Lower leg skin (tissue), 4 donors: ENCODE data around the gene BDKRB2. TPM values are rescaled to one million over a fixed set of nuclear protein-coding genes. Genes with fewer than 3 reads are reported as not detected.
A peak's percentile ranks its signal among the peaks of the same experiment; 100 is the strongest.

ENCODE experiments used
- DNase-seq, 2 donors: peaks; one replicate each; pipeline ENCODE4 v3.0.0-alpha.2; 2019; ENCODE audit warnings: low spot score in 2 of 2
- H3K4me3 ChIP-seq: fragments of 200-600 bp; sonication (generic); 2 replicates; pipeline ENCODE4 v1.5.1; 2017; ENCODE audit warnings: mild to moderate bottlenecking, low read depth; ENCODE audit not compliant: poor library complexity, severe bottlenecking
- CTCF ChIP-seq, 3 donors: fragments of 450-650 bp; IDR thresholded peaks; one replicate each; pipeline ENCODE4 v1.5.1; 2016; ENCODE audit warnings: antibody characterized with exemption in 3 of 3, mild to moderate bottlenecking in 3 of 3, moderate library complexity in 2 of 3
- POLR2A ChIP-seq, 2 donors: fragments of 450-650 bp; IDR thresholded peaks; one replicate each; pipeline ENCODE4 v1.6.1; 2016 to 2017; ENCODE audit warnings: antibody characterized with exemption in 2 of 2, mild to moderate bottlenecking in 1 of 2, moderate library complexity in 1 of 2
- WGBS, 2 donors: methylation state at CpG; one replicate each; pipeline ENCODE4 v1.1.5; 2018; 5-methylcytosine and 5-hydroxymethylcytosine counted together
- intact Hi-C: fragments of 100-400 bp; cut with DNase I; formaldehyde crosslinking; loops from one replicate; pipeline ENCODE4 v1.15.0; 2023; ENCODE audit warnings: low total_unique reads
- total RNA-seq, 4 donors: library from RNA; depleted of rRNA; stranded (reverse); fragments of >200 nt; gene quantifications; one replicate each; pipeline ENCODE4 v1.1.0, GENCODE V29; 2016

BDKRB2 gene
- total RNA-seq, 4 donors from 2014 or later = 8.3 to 14.8 (median 9.4) TPM

GRCh38 chr14:96274543-96274942 is 69.9 kb downstream of the BDKRB2 start:
- no peak overlapping the region for H3K4me3 ChIP-seq
- WGBS, 2 donors = 47 to 49% methylated on average over 6 of the region's 6 CpGs
- intact Hi-C loops = no loop called here
- TF ChIP-seq POLR2A (IDR thresholded peaks at IDR 0.05) (no peak), CTCF (IDR thresholded peaks at IDR 0.05) (no peak)
- no peak for DNase-seq

- H3K4me3 ChIP-seq = no peak overlapping the region
- WGBS, 2 donors = 15 to 17% methylated on average over 17 of the region's 17 CpGs
- intact Hi-C loops = loop anchor here (5.0 kb wide), 1 partner anchor 173 kb away; no protein-coding TSS in a partner anchor
- TF ChIP-seq POLR2A (IDR thresholded peaks at IDR 0.05) (no peak), CTCF (IDR thresholded peaks at IDR 0.05) (peak in 1 of 3 donors; percentile 93)
- DNase-seq = peak; percentile 49 to 95
Measured at GRCh38 chr14:96275177-96276112, 70.8 kb downstream of the BDKRB2 start.

- no peak for DNase-seq
- TF ChIP-seq CTCF (IDR thresholded peaks at IDR 0.05) = no peak
- TF ChIP-seq POLR2A (IDR thresholded peaks at IDR 0.05) = no peak
- H3K4me3 ChIP-seq = no peak overlapping the region
- intact Hi-C loops = loop anchor here (5.0 kb wide), 1 partner anchor 176 kb away; no protein-coding TSS in a partner anchor
- WGBS, 2 donors = 100% methylated on average over 1 of the region's 1 CpG
Measured at GRCh38 chr14:96277890-96278289, 73.3 kb downstream of the BDKRB2 start.

GRCh38 chr14:96279564-96279963 is 74.9 kb downstream of the BDKRB2 start:
- WGBS, 2 donors = 57 to 59% methylated on average over 8 of the region's 8 CpGs
- DNase-seq = no peak
- TF ChIP-seq POLR2A (IDR thresholded peaks at IDR 0.05) = no peak
- no peak for TF ChIP-seq CTCF (IDR thresholded peaks at IDR 0.05)
- no peak overlapping the region for H3K4me3 ChIP-seq
- intact Hi-C loops = loop anchor here (5.0 kb wide), 1 partner anchor 177 kb away; no protein-coding TSS in a partner anchor

DNA sequence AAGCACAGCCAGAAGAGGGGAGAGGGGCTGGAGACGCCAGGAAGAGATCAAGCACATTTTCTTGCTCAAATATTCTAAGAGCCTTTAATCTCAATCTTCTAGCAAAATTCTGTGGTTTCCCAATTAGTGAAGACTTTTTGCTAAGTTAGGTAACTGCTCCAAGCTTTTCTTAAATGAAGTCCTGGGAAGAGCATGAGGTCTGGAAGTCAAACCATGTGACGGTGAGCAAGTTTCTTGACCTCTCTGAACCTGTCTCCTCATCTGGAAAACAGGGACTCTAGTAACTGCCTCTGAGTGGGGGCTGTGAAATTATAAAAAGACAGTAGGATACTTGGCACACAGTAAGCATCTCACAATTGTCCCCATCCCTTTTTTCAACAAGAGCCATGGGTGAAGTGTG is 75.5 kb downstream of the BDKRB2 start:
- WGBS, 2 donors = 95% methylated on average over 2 of the region's 2 CpGs
- intact Hi-C loops = loop anchor here (10.0 kb wide), 1 partner anchor 275 kb away; no protein-coding TSS in a partner anchor
- H3K4me3 ChIP-seq = no peak overlapping the region
- no peak for DNase-seq
- no peak for TF ChIP-seq POLR2A (IDR thresholded peaks at IDR 0.05)

DNA sequence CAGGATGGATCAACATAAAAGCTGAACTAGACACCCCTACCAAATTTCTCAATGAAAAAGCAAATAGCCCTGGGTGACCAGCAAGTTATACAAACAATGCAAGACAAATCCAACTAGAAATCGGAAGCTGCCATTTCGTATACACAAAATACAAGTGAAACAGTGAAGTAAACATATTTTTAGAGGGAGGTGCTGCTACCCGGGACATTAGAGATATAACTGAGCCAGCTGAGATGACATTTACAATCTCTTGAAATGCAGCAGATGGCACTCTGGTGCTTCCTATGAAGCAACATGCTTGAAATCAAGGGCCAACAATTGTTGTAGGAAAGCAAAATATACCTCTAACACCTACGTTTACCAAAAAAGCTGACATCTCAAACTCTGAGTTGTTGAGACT is 76.8 kb downstream of the BDKRB2 start:
- no peak overlapping the region for H3K4me3 ChIP-seq
- TF ChIP-seq POLR2A (IDR thresholded peaks at IDR 0.05) = no peak
- TF ChIP-seq CTCF (IDR thresholded peaks at IDR 0.05) = no peak
- intact Hi-C loops = loop anchor here (10.0 kb wide), 1 partner anchor 277 kb away; no protein-coding TSS in a partner anchor
- no peak for DNase-seq
- 73 to 80% methylated on average over 4 of the region's 4 CpGs for WGBS, 2 donors
